Breast epithelium (tissue), 3 donors: ENCODE results near the gene SLC17A7.

Experiments used
- POLR2A ChIP-seq: fragments of 450-650 bp; IDR thresholded peaks from one replicate; pipeline ENCODE4 v1.6.1; 2016; ENCODE audit warnings: antibody characterized with exemption, mild to moderate bottlenecking, moderate library complexity
- POLR2AphosphoS5 ChIP-seq, 3 donors: sonication (generic); formaldehyde crosslinking; IDR thresholded peaks; one replicate each; pipeline ENCODE4 v1.6.1; 2017; ENCODE audit warnings: antibody characterized with exemption in 3 of 3
- TF ChIP-seq, protein P1 (sequence below), 3 donors: fragments of 450-650 bp; IDR thresholded peaks; one replicate each; pipeline ENCODE4 v1.5.1; 2016 to 2017; ENCODE audit warnings: antibody characterized with exemption in 3 of 3, mild to moderate bottlenecking in 3 of 3, moderate library complexity in 3 of 3

DNA sequence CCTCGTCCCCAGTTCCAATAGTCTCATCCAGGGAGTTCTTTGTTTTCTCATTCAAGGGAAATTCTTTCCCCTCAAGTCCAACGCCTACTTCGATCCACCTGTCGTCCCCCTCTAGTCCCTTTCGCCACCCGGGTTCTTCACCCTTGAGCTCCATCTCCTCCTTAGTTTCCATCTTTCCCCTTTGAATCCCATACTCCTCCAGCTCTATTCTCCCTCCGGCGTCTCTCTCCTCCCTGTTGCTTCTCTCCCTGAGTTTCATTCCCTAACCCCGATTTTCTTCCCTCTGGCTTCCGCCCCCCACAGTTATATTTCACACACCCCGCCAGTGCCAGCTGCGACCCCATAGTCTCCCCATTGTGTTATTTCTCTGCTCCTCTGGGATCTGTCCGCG is 628 bp upstream of the SLC17A7 start:
- TF ChIP-seq, protein P1, sequence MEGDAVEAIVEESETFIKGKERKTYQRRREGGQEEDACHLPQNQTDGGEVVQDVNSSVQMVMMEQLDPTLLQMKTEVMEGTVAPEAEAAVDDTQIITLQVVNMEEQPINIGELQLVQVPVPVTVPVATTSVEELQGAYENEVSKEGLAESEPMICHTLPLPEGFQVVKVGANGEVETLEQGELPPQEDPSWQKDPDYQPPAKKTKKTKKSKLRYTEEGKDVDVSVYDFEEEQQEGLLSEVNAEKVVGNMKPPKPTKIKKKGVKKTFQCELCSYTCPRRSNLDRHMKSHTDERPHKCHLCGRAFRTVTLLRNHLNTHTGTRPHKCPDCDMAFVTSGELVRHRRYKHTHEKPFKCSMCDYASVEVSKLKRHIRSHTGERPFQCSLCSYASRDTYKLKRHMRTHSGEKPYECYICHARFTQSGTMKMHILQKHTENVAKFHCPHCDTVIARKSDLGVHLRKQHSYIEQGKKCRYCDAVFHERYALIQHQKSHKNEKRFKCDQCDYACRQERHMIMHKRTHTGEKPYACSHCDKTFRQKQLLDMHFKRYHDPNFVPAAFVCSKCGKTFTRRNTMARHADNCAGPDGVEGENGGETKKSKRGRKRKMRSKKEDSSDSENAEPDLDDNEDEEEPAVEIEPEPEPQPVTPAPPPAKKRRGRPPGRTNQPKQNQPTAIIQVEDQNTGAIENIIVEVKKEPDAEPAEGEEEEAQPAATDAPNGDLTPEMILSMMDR (IDR thresholded peaks at IDR 0.05) = no peak
- no peak for TF ChIP-seq POLR2A
- TF ChIP-seq POLR2AphosphoS5 (IDR thresholded peaks at IDR 0.05) = no peak
